Neural progenitor cell (in vitro differentiated cells): ENCODE results near the gene ALDH3B1.
A peak's percentile ranks its signal among the peaks of the same experiment; 100 is the strongest.

ENCODE experiments used
- EZH2 ChIP-seq: fragments of 200-600 bp; sonication (generic); IDR thresholded peaks from 2 replicates; pipeline ENCODE4 v1.6.1; 2017; ENCODE audit warnings: antibody characterized with exemption, mild to moderate bottlenecking, moderate library complexity
- EZH2phosphoT487 ChIP-seq: fragments of 200-600 bp; sonication (generic); IDR thresholded peaks from 2 replicates; pipeline ENCODE4 v1.6.1; 2017; ENCODE audit warnings: antibody characterized with exemption
- TF ChIP-seq, protein P1 (sequence below): fragments of 200-600 bp; sonication (generic); IDR thresholded peaks from 2 replicates; pipeline ENCODE4 v1.5.1; 2017; ENCODE audit warnings: antibody characterized with exemption, mild to moderate bottlenecking

DNA sequence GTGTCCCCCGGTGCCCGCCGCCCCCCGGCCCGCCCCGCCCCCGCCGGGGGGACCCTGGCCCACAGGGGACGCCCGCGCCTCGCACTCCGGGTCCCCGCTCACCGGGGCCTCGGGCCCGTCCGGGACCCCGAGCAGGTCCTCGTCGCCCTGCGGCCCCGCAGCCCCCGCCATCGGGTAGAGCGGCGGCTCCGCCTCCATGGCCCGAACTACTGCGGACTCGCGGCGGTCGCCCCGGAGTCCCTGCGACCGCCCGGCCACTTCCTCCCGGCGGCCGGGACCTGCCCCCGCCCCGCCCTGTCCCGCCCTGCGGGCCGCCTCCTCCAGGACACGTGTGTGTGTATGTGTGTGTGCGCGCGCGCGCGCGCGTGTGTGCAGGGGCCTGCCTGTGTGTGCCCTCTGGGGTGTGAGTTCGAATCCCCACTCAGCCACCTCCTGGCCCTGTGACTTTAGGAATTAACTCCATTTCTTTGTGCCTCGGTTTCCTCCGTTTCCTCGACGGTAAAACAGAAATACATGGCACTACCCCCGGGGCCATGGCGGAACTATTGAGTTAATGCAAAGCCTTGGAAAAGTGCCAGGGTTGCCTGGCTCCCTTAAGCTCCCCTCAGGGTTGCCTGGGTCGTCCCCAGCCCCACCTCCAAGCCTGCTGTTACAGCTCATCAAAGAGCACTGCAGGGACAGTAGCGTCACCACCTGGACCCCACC lies 6.1 kb upstream of the ALDH3B1 start, which contains the start of gene UNC93B1:
- TF ChIP-seq, protein P1, sequence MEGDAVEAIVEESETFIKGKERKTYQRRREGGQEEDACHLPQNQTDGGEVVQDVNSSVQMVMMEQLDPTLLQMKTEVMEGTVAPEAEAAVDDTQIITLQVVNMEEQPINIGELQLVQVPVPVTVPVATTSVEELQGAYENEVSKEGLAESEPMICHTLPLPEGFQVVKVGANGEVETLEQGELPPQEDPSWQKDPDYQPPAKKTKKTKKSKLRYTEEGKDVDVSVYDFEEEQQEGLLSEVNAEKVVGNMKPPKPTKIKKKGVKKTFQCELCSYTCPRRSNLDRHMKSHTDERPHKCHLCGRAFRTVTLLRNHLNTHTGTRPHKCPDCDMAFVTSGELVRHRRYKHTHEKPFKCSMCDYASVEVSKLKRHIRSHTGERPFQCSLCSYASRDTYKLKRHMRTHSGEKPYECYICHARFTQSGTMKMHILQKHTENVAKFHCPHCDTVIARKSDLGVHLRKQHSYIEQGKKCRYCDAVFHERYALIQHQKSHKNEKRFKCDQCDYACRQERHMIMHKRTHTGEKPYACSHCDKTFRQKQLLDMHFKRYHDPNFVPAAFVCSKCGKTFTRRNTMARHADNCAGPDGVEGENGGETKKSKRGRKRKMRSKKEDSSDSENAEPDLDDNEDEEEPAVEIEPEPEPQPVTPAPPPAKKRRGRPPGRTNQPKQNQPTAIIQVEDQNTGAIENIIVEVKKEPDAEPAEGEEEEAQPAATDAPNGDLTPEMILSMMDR, result no peak
- TF ChIP-seq EZH2 (peak; percentile 55), EZH2phosphoT487 (peak; percentile 15)
